HG03175 (cell line): ENCODE results near the gene SLC25A41.

Experiments used
- ATAC-seq: cut with Tn5 transposase; IDR thresholded peaks from one replicate; pipeline ENCODE4 v1.9.1; 2021; ENCODE audit warnings: mild to moderate bottlenecking, moderate library complexity; ENCODE audit not compliant: unreplicated experiment

Gene SLC25A41

GRCh38 chr19:6460099-6460884, 26.7 kb upstream of the SLC25A41 start:
- peak; percentile 70 for ATAC-seq

DNA sequence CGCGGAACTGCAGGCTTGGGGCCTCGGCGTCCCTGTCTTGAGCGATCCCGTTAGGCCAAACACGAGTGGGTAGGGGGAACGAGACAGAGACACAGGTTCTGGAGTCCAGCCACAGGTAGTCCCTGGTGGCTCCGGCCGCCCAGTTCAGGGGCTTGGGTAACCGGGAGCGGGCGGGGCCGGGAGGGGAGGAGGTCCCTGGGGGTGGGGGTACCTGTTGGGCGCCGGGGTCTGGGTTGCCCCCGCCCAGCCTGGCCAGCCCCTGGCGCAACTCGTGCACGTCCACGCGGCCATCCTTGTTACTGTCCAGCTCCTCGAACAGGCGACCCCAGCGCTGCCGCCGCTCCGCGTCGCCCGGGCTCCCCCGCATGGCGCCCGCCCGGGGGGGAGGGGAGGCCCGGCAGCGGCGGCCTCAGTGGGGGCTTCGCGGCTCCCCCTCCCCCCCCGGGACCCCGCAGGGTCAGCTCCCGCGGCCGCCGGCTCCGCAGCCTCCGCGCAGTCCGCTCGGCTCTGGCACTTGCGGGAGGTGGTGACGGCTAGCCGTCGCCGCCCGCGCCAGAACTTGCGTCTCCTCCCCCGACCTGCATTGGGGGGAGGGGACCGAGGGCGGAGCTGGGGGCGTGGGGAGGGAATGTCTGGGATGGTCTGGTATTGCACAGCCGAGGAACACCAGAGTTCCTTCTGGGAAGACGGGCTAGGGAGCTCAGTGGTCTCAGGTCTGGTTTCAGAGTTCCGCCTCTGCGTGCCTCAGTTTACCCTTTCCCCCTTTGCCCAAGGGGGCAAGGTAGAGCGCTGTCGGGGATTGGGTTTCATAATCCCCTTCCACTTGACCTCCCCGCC, 25.9 kb upstream of the SLC25A41 start, which contains the start of gene SLC25A23:
Gene SLC25A23 (minus strand): TSS at position 531 of the 837 bp plus-strand sequence. CDS start 164 bp downstream, at position 367.
- peak; percentile 39 for ATAC-seq

- ATAC-seq, result no peak
These were observed 25.2 kb upstream of the SLC25A41 start for GRCh38 chr19:6458695-6459261.

- ATAC-seq, result no peak
These were observed 24.6 kb upstream of the SLC25A41 start for GRCh38 chr19:6457958-6458694.

DNA sequence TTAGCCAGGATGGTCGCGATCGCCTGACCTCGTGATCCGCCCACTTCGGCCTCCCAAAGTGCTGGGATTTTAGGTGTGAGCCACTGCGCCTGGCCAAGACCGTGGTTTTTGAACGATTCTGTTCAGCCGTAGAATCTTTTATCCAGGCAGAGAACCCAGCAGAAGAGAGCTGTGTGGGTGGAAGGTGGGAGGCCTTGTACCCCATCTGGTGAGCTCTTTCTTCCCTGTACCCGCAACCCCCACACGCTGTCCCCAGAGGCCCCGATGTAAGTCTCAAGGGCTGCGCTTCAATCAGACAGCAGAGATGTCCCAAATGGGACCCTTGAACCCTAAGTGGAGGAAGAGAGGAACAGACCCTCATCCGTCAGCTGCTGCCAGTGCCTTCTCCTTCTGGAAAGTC, 22.4 kb upstream of the SLC25A41 start:
- ATAC-seq, result no peak

DNA sequence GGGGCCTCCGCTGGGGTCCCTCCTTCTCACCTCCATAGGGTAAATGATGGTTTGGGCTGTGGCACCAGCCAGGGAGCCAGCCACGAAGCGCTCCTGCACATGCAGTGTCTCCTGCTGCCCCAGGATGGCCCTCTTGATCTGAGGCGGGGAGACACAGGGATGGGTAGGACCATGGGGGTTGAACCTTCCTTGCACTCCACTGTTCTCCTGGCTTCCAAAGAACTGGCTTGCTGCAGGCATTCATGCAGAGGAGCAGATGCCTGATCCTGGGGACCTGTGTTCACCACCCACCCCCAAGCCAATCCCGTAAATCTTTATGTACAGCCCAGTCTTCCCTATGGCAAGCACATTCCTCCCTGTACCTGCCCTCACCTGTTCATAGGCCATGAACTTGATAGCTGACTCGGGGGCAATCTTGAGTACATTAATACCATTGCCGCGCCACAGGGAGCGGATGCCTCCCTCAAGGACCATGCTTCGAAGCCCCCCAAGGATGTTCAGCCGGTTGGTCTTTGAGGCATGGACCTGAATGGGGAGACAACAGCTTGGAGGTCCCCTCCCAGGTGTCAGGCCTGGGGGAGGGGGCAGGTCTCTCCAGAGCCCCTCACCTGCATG, 20.5 kb upstream of the SLC25A41 start:
- no peak for ATAC-seq

- no peak for ATAC-seq
These were observed 19.3 kb upstream of the SLC25A41 start for GRCh38 chr19:6452899-6453298.

- no peak for ATAC-seq
These were observed 18.7 kb upstream of the SLC25A41 start for GRCh38 chr19:6452223-6452614.

GRCh38 chr19:6451583-6452222, 18.1 kb upstream of the SLC25A41 start:
- ATAC-seq, result no peak

DNA sequence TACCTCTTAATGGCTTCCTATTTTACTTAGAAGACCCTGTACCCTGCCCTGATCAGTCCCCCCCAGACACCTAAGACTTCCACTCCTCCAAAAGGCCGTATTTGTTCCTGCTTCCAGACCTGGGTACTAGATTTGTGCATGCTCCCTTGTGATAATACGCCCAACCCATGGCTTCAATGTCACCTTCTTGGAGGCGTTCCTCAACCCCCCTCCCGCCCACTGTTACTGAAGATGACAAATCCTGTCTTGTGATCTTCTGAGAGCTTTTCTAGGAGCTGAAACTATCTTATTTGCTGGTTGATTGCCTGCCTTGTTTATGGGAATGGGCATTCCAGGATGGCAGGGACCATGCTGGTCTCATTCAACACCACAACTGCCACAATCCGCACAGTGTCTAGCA, 16.6 kb upstream of the SLC25A41 start:
- ATAC-seq, result no peak

- no peak for ATAC-seq
These were observed 14.5 kb upstream of the SLC25A41 start for GRCh38 chr19:6448045-6448444.

- no peak for ATAC-seq
These were observed 12.9 kb upstream of the SLC25A41 start for GRCh38 chr19:6446452-6446851.

DNA sequence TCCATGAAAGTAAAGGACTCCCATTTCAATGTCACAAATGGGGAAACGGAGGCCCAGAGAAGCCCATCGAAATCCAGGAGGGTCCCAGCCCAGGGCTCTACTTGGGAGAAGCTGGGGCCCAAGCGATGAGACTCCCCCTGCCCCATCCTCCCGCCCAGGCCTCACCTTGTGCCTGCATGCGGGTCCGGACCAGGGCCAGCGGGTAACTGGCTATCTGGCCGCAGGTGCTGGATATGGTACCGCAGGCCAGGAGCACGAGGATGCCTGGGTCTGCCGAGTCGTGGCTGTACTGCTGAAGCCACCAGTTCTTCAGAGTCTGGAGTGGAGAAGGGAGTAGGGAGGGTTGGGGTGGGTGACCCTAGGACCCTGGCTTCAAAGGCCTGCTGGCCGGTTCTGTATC, 10.4 kb upstream of the SLC25A41 start:
- ATAC-seq, result no peak

GRCh38 chr19:6442087-6442688, 8.6 kb upstream of the SLC25A41 start:
- no peak for ATAC-seq

DNA sequence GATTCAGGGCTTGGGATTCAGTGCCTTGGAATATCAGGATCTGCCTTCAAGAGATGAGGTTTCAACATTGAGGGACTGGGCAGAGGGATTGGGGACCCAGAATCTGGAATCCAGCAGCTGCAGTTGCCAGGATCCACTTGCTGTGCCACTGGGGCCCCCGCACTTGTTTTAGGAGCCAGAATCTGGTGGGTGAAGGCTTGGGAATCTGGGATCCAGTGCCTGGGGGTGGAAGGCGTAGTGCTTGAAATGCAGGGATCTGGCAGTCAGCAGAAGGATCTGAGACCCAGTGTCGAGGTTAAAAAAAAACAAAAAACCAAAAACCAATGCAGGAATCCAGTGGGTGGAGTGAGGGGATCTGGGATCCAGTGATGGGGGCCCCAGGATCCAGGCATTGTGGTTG, 7.3 kb upstream of the SLC25A41 start:
- ATAC-seq, result no peak

DNA sequence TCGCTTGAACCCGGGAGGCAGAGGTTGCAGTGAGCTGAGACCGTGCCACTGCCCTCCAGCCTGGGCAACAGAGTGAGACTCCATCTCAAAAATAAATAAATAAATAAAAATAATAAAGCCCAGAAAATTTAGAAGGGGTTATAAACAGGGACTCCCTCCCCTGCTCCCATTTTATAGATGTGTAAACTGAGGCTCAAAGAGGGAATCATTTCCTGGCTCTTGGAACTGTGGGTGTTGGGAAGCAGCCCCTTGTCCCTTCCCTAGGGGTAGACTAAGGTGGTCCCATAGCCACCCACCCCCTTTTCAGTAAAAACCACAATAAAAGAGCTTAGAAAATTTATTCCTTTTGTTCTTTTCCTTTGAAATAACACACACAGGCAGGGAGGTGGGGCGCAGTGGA, 6.2 kb upstream of the SLC25A41 start:
- ATAC-seq, result no peak

GRCh38 chr19:6433165-6433564, 398 bp downstream of the SLC25A41 start:
- ATAC-seq, result no peak

DNA sequence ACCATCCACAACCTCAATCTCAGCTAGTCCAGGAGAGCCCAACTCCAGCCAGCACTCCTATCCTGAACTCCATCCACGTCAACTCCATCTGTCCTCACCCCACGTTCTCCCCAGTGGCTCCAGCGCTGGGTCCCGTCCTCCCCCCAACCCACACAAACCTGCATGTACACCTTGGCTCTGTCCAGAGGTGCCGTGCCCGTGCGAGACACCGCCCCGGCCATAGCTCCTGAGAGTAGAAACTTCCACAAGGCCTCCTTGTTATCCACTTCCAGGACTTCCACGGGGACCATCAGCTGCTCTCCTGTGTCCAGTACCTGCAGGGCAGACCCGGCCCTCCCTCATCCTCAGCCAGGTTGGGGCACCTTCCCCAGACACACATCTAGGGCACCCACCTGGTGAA, 1.7 kb downstream of the SLC25A41 start:
- no peak for ATAC-seq

DNA sequence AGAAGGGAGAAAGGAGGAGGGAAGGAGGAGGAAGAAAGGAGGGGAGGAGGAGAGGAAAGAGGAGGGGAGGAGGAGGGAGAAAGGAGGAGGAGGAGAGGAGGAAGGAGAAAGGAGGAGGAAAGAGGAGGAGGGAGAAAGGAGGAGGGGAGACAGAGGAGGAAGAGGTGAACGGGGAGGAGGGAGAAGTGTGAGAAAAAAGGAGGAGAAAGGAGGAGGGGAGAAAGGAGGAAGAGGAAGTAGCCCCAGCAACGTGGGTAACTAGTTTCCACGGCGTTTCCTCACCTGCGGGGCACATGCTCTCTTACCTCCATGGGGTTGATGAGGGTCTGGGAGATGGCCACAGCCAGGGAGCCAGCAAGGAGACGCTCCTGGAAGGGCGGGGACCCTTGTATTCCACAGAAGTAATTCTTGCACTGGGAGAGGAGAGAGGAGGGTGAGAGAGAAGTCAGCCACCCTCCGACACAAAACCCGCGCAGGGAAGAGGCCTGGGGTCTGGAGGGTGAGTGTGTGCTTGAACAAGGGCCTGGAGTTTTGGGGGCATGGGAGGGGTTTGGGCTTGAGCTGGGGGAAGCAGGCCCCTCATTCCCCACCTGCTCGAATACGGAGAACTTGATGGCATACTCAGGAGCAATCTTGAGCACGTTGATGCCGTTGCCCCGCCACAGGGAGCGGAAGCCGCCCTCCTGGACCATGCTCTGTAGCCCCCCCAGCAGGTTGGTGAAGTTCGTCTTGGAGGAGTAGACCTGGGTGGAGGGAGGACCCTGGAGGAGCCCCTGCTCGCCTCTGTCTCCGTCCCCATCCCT, 3.9 kb downstream of the SLC25A41 start:
- no peak for ATAC-seq
